HepG2 (cell line): Measurements from ENCODE around the gene BRD3. TPM values are rescaled to one million over a fixed set of nuclear protein-coding genes. Genes with fewer than 3 reads are reported as not detected.

Experiments
- AHR ChIP-seq: IDR thresholded peaks from 2 replicates; pipeline ENCODE4 v1.6.1; 2018; ENCODE audit warnings: missing genetic modification reagents, missing compliant biosample characterization
- ATF2 ChIP-seq: sonication (generic); formaldehyde crosslinking; IDR thresholded peaks from 2 replicates; pipeline ENCODE4 v1.4.0; 2020; ENCODE audit warnings: missing genetic modification reagents
- CREB3 ChIP-seq: sonication (generic); formaldehyde crosslinking; IDR thresholded peaks from 2 replicates; pipeline ENCODE4 v1.5.0; 2020; ENCODE audit warnings: missing genetic modification reagents
- DRAP1 ChIP-seq: IDR thresholded peaks from 2 replicates; pipeline ENCODE4 v1.6.1; 2016; ENCODE audit warnings: missing genetic modification reagents, missing compliant biosample characterization
- GZF1 ChIP-seq: sonication (generic); formaldehyde crosslinking; IDR thresholded peaks from 2 replicates; pipeline ENCODE4 v1.5.1; 2020; ENCODE audit warnings: mild to moderate bottlenecking, missing genetic modification reagents
- HNF4G ChIP-seq, 2 experiments: sonication (generic) in 1 of 2; formaldehyde crosslinking in 1 of 2; IDR thresholded peaks; 2 replicates each; pipeline versions ENCODE4 v1.4.0 to v1.6.1; 2011 to 2020; ENCODE audit warnings: borderline replicate concordance in 2 of 2, low read depth in 2 of 2, mild to moderate bottlenecking in 2 of 2, low read length in 1 of 2, missing genetic modification reagents in 1 of 2, moderate library complexity in 1 of 2
- HNRNPL ChIP-seq: fragments of 200-400 bp; formaldehyde crosslinking; IDR thresholded peaks from 2 replicates; pipeline ENCODE4 v1.6.1; 2017; ENCODE audit warnings: mild to moderate bottlenecking, low read depth, low read length
- HOXA9 ChIP-seq: sonication (generic); formaldehyde crosslinking; IDR thresholded peaks from 2 replicates; pipeline ENCODE4 v1.8.1; 2022; ENCODE audit warnings: missing genetic modification reagents, mild to moderate bottlenecking, moderate library complexity, borderline replicate concordance
- MED8 ChIP-seq: sonication (generic); formaldehyde crosslinking; IDR thresholded peaks from 2 replicates; pipeline ENCODE4 v1.8.1; 2023; ENCODE audit warnings: mild to moderate bottlenecking, missing genetic modification reagents; ENCODE audit not compliant: insufficient replicate concordance
- MLLT10 ChIP-seq: sonication (generic); formaldehyde crosslinking; IDR thresholded peaks from 2 replicates; pipeline ENCODE4 v1.4.0; 2020; ENCODE audit warnings: missing genetic modification reagents
- NPAS2 ChIP-seq: sonication (generic); formaldehyde crosslinking; IDR thresholded peaks from 2 replicates; pipeline ENCODE4 v1.8.0; 2022; ENCODE audit warnings: mild to moderate bottlenecking, missing genetic modification reagents, borderline replicate concordance
- POLR2G ChIP-seq: fragments of 200-400 bp; formaldehyde crosslinking; IDR thresholded peaks from 2 replicates; pipeline ENCODE4 v1.6.1; 2018; ENCODE audit warnings: mild to moderate bottlenecking, low read depth, low read length, moderate library complexity
- SMAD3 ChIP-seq: sonication (generic); formaldehyde crosslinking; IDR thresholded peaks from 2 replicates; pipeline ENCODE4 v1.4.0; 2020; ENCODE audit warnings: missing genetic modification reagents
- TBL1XR1 ChIP-seq: fragments of 150-350 bp; IDR thresholded peaks from 2 replicates; pipeline ENCODE4 v1.6.1; 2014; ENCODE audit warnings: borderline replicate concordance, low read length; ENCODE audit not compliant: partially characterized antibody
- TFAP4 ChIP-seq: sonication (generic); IDR thresholded peaks from 2 replicates; pipeline ENCODE4 v1.6.1; 2016; ENCODE audit warnings: low read depth, borderline replicate concordance
- TFE3 ChIP-seq: IDR thresholded peaks from 2 replicates; pipeline ENCODE4 v1.6.1; 2016
- ZBTB10 ChIP-seq: sonication (generic); formaldehyde crosslinking; IDR thresholded peaks from 2 replicates; pipeline ENCODE4 v1.4.0; 2020; ENCODE audit warnings: missing genetic modification reagents, borderline replicate concordance
- ZNF484 ChIP-seq: sonication (generic); formaldehyde crosslinking; IDR thresholded peaks from 2 replicates; pipeline ENCODE4 v1.5.1; 2020; ENCODE audit warnings: mild to moderate bottlenecking, low read depth, missing genetic modification reagents, borderline replicate concordance
- ZNF598 ChIP-seq: sonication (generic); formaldehyde crosslinking; IDR thresholded peaks from 2 replicates; pipeline ENCODE4 v1.5.1; 2020; ENCODE audit warnings: mild to moderate bottlenecking, missing genetic modification reagents, borderline replicate concordance
- polyA plus RNA-seq, 8 experiments: library from polyadenylated mRNA; depleted of rRNA in 3 of 8; stranded (reverse) in 7 of 8; unstranded in 1 of 8; fragments of >200 nt; fragmentation: Illumina TruSeq in 4 of 8; extraction: Trizol in 4 of 8; gene quantifications; 2 replicates each; pipeline versions ENCODE4 v1.2.1 to v1.2.3, GENCODE V29; 2011 to 2016; ENCODE audit warnings: low read depth in 4 of 8, missing spikeins in 1 of 8, mixed read lengths in 1 of 8; ENCODE audit not compliant: insufficient read depth in 1 of 8
- total RNA-seq, 5 experiments: library from RNA; depleted of rRNA; stranded (reverse); fragments of >200 nt; fragmentation: Illumina TruSeq; extraction: Trizol; gene quantifications; 2 replicates each; pipeline ENCODE4 v1.2.3, GENCODE V29; 2016; ENCODE audit warnings: low read depth in 1 of 5

The BRD3 gene
- total and polyA plus RNA-seq, 2 of the 13 experiments (the other 11 are each of a cell fraction or from before 2014, with no cell fraction given), result 5.9 to 12.9 TPM

- TF ChIP-seq HNRNPL (no peak), POLR2G (no peak), HNF4G (IDR thresholded peaks at IDR 0.05; ENCODE audit: borderline replicate concordance, low read depth, low read length) (no peak), HNF4G (CRISPR knock-in tag; IDR thresholded peaks at IDR 0.05; ENCODE audit: borderline replicate concordance, low read depth) (peak; percentile 67; the same call in 1 of the 2 replicates), ATF2 (CRISPR knock-in tag) (0 out of 2 replicates have a peak, but pooled peaks have one; percentile 23), HOXA9 (no peak), AHR (CRISPR knock-in tag) (no peak), DRAP1 (CRISPR knock-in tag) (no peak), TFE3 (CRISPR knock-in tag) (peak; percentile 80), ZBTB10 (peak; percentile 81; the same call in 1 of the 2 replicates), TFAP4 (peak; percentile 59; the same call in 1 of the 2 replicates), SMAD3 (CRISPR knock-in tag) (peak; percentile 32; the same call in 1 of the 2 replicates), GZF1 (no peak), MLLT10 (no peak), CREB3 (CRISPR knock-in tag) (no peak), ZNF484 (CRISPR knock-in tag) (no peak), MED8 (CRISPR knock-in tag) (no peak), NPAS2 (CRISPR knock-in tag) (no peak), TBL1XR1 (no peak), ZNF598 (no peak)
These were observed 9.8 kb downstream of the BRD3 start (continued) for GRCh38 chr9:134057751-134058701.
